Fibroblast of pulmonary artery (primary cell): ENCODE results near the gene TLCD2.
A peak's percentile ranks its signal among the peaks of the same experiment; 100 is the strongest.
"Not testable (repeated sequence)": the region's sequence is repeated elsewhere in the genome, so short reads cannot be mapped to it uniquely, and the experiment has no call there.

Experiments used
- DNase-seq: peaks from one replicate; pipeline ENCODE4 v3.0.0-alpha.2; 2010; ENCODE audit warnings: low read depth
- H3K4me3 ChIP-seq: replicated peaks from 2 replicates; pipeline ENCODE4 v1.5.1; 2011; ENCODE audit warnings: low read depth, mild to moderate bottlenecking, control low read depth, low read length, moderate library complexity
- TF ChIP-seq, protein P1 (sequence below): IDR thresholded peaks from 2 replicates; pipeline ENCODE4 v1.5.1; 2011; ENCODE audit warnings: mild to moderate bottlenecking, control low read depth, low read length, inconsistent platforms; ENCODE audit errors: missing control alignments

Gene TLCD2

DNA sequence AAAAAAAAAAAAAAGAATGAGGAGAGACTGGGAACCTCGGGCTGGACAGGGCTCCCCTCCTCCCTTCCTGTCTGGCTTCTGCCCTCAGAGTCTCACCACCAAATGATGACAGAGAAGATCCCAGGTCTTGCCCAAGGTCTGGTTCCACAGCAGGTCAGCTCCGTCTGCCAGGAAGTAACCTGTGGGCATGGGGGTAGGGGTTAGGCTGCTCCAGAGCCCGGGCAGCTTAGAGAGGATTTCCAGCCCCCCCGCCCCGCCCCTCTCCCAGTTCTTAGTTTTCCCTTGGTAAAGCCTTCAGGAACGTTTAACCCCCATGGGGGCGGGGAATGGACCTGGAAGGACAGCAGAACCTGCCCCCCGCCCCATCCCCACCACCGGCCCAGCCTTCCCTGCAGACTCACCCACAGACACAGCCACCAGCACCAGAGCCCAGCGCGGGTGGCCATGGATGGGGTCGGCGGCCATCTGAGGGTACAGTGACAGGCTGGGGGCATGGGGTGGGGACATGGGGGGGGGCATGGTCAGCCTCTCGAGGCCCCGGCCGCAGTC lies 700 bp downstream of the TLCD2 start:
- TF ChIP-seq, protein P1, sequence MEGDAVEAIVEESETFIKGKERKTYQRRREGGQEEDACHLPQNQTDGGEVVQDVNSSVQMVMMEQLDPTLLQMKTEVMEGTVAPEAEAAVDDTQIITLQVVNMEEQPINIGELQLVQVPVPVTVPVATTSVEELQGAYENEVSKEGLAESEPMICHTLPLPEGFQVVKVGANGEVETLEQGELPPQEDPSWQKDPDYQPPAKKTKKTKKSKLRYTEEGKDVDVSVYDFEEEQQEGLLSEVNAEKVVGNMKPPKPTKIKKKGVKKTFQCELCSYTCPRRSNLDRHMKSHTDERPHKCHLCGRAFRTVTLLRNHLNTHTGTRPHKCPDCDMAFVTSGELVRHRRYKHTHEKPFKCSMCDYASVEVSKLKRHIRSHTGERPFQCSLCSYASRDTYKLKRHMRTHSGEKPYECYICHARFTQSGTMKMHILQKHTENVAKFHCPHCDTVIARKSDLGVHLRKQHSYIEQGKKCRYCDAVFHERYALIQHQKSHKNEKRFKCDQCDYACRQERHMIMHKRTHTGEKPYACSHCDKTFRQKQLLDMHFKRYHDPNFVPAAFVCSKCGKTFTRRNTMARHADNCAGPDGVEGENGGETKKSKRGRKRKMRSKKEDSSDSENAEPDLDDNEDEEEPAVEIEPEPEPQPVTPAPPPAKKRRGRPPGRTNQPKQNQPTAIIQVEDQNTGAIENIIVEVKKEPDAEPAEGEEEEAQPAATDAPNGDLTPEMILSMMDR, result no peak
- H3K4me3 ChIP-seq, result peak overlapping the region; percentile 57
- no peak for DNase-seq

DNA sequence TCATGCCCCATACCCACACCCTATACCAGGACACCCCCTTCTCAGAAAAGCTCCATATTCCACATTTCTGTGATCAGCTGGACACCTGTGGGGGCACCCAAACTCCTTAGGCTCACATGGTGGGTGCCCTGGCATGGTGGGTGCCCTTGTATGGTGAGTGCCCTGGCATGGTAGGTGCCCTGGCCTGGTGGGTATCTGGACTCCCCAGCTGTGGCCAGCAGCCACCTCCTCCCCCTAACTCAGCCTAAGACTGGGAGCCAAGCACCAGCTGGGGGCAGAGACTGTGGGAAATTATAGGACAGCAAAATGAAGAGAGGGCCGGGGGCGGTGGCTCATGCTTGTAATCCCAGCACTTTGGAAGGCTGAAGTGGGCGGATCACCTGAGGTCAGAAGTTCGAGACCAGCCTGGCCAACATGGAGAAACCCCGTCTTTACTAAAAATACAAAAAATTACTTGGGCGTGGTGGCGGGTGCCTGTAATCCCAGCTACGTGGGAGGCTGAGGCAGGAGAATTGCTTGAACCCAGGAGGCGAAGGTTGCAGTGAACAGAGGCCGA lies 1.3 kb downstream of the TLCD2 start:
- DNase-seq, H3K4me3 ChIP-seq: not testable (repeated sequence)

DNA sequence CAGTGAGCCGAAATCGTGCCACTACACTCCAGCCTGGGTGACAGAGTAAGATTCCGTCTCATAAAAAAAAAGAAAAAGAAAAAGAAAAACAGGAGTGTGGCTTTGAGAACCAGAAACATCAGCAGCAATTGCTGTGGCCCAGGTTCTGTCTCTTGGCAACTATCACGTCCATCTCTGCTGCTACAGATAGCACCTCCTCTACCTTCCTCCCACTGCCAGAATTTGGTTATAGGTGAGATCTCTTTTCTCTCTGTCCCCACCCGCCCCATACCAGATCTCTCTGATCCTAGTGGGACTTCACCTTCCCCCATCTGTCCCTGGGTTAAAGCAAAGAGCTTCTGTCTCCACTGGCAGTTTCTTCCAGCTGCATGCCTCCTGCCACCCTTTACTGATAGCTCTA lies 3.1 kb downstream of the TLCD2 start:
- TF ChIP-seq, protein P1, result no peak
- no peak overlapping the region for H3K4me3 ChIP-seq
- no peak for DNase-seq

DNA sequence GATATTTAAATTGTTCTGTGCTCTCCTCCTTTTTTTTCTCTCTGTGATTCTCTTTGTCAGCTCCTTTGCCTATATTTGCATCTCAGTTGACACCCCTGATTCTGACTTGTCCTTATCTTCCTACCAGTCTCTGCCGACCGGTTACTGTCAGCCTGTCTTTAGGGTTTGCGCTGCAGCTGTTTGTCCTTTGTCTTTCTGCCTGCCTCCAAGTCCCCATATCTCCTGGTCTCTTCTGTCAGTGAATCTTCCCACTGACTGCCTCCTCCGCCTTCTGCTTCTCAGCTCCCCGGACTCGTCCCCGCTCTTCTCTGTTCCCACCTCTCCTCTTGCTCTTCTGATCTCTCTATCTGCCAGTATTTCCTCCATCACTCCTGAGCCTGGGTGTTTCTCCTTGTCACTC lies 5.2 kb downstream of the TLCD2 start:
- TF ChIP-seq, protein P1, result no peak
- no peak for DNase-seq
- no peak overlapping the region for H3K4me3 ChIP-seq

DNA sequence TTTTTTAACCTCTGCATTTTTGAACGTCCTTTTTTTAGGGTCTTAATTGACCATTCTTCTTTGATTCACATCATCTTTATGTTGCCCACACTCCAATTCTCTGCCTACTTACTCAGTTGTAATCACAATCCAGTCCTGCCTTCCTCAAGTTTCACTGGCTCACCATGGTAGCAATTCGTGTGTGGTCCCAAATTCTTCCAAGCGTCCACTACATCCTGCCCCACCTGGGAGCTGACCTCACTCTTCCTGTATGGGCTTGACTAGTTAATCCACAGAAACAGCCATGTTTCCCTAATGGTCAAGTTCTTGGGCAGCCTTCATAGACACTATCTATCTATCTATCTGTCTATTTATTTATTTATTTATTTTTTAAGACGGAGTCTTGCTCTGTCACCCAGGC lies 7.1 kb downstream of the TLCD2 start:
- H3K4me3 ChIP-seq, result no peak overlapping the region
- TF ChIP-seq, protein P1, result no peak
- no peak for DNase-seq

DNA sequence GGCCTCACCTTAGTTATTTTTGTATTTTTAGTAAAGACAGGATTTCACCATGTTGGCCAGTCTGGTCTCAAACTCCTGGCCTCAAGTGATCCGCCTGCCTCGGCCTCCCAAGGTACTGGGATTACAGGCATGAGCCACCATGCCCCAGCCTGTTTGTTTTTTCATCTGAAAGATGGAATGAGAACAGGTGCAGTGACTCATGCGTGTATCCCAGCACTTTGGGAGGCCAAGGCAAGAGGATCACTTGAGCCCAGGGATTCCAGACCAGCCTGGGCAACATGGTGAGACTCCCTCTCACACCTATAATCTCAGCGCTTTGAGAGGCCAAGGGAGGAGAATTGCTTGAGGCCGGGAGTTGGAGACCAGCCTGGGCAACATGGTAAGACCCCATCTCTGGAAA lies 10.3 kb downstream of the TLCD2 start:
- H3K4me3 ChIP-seq, DNase-seq: not testable (repeated sequence)

DNA sequence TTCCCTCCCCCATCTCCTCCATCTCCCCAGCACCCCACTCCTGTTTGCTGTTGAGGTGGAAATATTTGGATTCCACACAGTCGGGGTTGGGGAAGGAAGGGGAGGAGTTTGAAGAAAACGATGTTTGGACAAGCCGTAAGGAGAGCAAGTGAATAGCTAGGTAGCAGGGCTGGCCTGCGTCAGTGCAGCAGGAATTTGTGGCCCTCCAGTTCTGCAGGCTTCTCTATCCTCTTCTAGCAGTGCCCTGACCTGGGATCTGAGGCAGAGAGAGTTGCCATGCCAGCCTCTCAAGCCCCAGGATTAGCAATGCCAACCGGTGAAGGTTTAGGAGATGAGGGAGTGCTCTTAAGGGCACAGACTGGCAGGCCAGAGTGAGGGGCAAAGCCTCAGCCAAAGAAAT lies 12.5 kb downstream of the TLCD2 start:
- TF ChIP-seq, protein P1, result no peak
- DNase-seq, result no peak
- H3K4me3 ChIP-seq, result no peak overlapping the region

DNA sequence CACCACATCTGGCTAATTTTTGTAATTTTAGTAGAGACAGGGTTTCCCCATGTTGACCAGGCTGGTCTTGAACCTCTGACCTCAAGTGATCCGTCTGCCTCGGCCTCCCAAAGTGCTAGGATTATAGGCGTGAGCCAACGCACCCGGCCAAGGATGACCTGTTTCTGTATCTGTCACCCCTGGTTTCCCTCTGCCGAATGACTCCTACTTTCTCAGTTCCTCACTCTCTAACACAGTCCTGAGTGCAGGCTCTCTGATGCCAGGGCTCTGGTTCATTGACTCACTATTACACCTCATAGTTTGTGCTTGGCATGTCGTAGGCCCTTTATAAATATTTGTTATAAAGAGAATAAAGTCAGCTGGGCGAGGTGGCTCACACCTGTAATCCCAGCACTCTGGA lies 14.8 kb downstream of the TLCD2 start:
- no peak for DNase-seq
- TF ChIP-seq, protein P1, result no peak
- no peak overlapping the region for H3K4me3 ChIP-seq
